ENCODE measurements around the gene CCDC187.
"Not testable (repeated sequence)": the region's sequence is repeated elsewhere in the genome, so short reads cannot be mapped to it uniquely, and the experiment has no call there.

CCDC187 gene

DNA sequence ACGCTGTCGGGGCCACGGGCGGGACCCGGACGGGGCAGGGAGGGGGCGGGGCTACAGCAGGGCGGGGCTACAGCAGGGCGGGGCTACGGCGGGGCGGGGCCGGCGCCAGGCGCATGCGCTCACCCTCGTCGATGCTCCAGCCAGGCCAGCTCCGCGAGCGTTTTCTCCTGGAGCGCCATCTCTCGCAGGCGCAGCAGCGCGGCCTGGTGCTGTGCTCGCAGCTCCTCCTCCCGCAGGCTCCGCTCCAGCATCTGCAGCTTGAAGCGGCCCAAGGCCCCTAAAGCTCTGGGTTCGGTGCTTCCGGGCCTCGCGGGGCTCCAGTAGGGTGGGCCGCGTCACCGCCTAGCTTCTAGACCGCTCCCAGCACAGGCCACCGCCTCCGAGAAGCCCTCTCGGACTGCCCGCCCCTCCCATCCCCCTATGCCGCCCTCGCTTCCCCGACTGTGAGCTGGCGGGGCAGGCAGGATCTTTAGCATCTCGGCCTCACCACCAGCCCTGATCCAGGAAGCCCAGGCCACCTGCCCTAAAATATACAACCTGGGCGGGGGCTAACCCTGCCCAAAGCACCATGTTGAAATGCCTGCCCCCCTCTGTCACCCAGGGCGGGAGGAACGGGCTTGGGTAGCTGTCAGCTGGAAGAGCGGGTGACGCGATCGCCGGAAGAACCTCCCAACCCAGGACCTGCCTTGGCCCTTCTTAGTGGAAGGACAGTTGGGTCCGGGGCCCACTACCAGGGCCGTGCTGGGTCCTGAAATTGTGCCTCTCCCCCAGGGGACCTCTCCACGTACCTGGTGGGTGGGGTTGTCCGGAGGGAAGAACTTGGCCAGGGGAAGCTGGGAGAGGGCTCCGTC is 36.4 kb downstream of the CCDC187 start:
- peak; percentile 76 for DNase-seq (ENCODE audit: low spot score)

DNA sequence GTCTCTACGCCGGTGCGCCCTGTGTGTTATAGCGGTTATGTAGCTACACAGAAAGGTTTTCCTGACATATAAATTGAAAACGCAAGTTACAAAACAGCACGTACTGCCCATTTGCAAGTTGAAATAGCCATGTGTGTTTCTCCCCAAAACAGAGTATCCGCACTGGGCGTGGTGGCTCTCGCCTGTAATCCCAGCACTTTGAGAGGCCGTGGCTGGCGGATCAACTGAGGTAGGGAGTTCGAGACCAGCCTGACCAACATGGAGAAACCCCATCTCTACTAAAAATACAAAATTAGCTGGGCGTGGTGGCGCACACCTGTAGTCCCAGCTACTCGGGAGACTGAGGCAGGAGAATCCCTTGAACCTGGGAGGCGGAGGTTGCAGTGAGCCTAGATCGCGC is 37.3 kb downstream of the CCDC187 start:
- DNase-seq (ENCODE audit: low spot score) = not testable (repeated sequence)

- no peak for DNase-seq (ENCODE audit: low spot score)
Measured at GRCh38 chr9:136265561-136266355, 38.1 kb downstream of the CCDC187 start.

- no peak for DNase-seq (ENCODE audit: low spot score)
Measured at GRCh38 chr9:136264441-136265405, 39.2 kb downstream of the CCDC187 start.

DNA sequence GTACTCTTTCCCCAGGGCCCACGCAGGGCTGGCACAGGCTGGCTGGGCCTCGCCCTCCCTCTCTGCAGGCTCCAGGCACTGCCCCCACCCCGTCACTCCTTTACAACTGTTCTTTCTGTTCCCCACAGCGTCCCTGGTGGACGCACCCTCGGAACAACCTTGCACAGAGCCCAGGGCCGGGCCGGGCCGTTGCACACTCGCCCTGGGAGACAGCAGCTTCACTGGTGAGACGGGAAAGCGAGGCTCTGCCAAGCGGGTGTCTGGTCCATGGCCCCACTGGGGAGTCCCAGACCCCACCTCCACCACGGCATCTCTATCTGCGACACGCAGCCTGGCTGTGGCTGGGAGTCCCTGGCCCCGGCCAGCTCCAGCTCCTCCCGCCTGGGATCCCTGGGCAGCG is 39.9 kb downstream of the CCDC187 start:
- DNase-seq (ENCODE audit: low spot score) = peak; percentile 41

GRCh38 chr9:136262671-136263178 is 41.2 kb downstream of the CCDC187 start:
- no peak for DNase-seq (ENCODE audit: low spot score)

GRCh38 chr9:136261686-136262430 is 42.0 kb downstream of the CCDC187 start:
- no peak for DNase-seq (ENCODE audit: low spot score)

DNA sequence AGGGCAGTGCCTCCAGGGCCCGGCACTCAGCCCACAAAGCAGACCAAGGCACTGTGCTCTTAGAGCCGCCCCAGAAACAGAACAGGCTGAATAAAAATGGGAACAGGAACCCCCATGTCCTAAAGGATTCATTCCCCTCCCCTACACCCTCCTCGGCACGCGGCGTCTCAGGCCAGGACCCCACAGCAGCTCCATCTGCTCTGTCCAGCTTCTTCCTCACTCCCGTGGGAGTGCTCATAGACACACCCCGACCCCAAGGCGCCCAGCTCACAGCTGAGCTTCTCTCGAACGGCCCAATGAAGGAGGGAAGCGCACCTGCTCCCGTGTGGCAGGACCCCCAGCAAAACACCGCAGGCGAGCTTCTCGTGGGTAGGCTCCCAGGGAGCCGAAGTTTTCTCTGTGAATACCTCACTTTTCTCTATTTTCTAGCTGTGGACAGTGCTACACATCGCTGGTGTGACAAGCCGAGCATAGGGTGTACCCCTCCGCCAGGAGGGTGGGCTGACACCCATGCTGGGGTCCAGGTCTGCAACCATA is 42.9 kb downstream of the CCDC187 start:
- no peak for DNase-seq (ENCODE audit: low spot score)

DNA sequence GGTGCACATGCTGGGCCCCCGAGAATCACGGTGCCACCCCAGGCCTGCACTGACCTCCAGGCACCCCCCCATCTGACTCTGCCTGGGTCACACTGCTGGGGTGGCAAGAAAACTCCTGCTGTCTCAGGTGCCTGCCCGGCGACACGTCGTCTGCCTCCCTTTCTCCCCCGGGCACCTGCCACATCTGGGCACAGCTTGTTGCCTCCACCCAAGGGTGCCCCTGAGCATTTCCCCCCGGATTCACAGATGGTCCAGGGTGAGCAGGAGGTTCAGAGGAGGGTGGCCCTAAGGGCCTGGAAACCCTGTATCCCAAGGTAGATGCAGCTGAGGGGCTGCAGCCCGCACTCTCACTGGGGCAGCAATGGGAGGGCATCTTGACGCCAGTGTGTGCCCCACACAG is 43.4 kb downstream of the CCDC187 start:
- DNase-seq (ENCODE audit: low spot score) = no peak

GRCh38 chr9:136259836-136260235 is 44.1 kb downstream of the CCDC187 start:
- no peak for DNase-seq (ENCODE audit: low spot score)

DNA sequence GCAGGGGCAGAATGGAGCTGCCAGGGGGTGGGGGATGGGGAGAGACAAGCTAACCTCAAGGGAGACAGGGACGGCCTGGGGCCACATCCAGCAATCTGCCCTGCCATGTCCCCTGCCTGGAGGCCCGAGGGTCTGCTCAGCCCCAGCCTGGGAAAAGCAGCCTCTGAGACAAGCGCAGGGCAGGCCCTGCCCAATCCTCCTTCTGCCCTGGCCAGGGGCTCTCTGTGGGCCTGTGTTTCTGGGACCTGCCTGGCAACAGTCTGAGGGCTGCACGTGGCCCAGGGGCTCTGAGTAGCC is 44.4 kb downstream of the CCDC187 start:
- no peak for DNase-seq (ENCODE audit: low spot score)

GRCh38 chr9:136258786-136259516 is 44.9 kb downstream of the CCDC187 start:
- DNase-seq (ENCODE audit: low spot score) = no peak

- no peak for DNase-seq (ENCODE audit: low spot score)
Measured at GRCh38 chr9:136258299-136258625, 45.6 kb downstream of the CCDC187 start.

DNA sequence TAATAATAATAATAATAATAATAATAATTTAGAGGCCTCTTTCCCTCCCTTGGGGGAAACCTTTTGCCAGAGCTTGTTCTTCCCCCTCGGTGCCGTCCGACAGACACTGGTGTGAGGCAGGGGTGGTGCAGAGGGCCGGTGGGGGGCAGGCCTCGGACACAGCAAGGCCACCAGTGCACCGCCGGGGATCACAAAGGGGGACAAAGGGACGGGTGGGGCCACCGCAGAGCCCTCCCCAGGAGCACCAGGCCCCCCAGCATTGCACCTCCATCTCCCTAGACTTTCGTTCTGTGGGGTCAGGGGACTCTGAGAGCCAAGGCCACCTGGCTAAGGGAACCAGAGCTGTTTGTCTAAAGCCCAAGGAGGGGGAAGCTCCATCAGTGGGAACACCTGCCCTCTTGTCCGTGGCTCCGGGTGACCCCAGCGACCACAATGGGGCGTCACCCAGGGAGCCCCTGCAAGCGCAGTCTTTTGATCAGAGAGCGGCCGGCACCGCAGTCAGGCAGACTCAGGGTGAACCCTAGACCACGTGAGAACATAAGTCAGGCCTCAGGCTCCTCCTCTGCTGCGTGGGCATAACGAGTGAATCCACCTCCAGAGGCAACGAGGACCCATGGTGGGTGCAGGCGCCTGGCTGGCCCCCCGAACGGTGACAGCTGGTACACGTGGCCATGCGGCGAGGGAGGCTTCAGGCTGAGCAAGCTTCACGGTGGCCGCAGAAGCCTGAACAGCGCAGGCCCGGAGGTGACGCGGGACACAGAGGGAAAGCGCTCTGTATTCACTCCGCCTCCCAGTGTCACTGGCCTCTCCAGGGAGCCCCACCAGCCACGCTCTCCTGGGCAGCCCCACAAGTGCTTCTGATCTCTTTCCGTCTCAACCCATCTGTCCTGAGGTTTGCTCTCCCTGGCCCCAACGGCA is 46.3 kb downstream of the CCDC187 start:
- DNase-seq (ENCODE audit: low spot score) = peak; percentile 42

- no peak for DNase-seq (ENCODE audit: low spot score)
Measured at GRCh38 chr9:136255896-136256890, 47.7 kb downstream of the CCDC187 start.

DNA sequence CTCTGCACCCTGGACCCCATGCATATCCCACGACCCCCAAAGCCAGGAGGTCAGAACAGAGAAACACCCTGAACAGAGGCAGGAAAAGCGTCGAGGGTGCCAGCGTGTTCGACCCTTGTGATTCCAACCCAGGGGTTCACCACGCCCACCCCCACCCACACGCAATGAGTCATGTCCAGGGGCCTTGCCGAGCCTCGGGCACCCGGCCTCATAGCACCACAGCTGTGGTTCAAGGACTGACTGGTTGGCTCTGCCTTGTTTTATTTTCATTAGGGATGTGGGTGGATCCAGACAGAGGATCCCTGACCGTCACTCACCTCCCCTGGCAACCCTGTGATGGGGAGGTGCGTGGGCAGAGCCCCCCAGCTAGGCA is 48.7 kb downstream of the CCDC187 start:
- no peak for DNase-seq (ENCODE audit: low spot score)

GRCh38 chr9:136254381-136255165 is 49.3 kb downstream of the CCDC187 start:
- DNase-seq (ENCODE audit: low spot score) = no peak

Data from SK-N-DZ (cell line).